Measurements from ENCODE around the gene CHIC2. TPM values are rescaled to one million over a fixed set of nuclear protein-coding genes. Genes with fewer than 3 reads are reported as not detected.

CHIC2 gene
- total RNA-seq, 2 donors from 2014 or later: 10.2 to 14.4 TPM

DNA sequence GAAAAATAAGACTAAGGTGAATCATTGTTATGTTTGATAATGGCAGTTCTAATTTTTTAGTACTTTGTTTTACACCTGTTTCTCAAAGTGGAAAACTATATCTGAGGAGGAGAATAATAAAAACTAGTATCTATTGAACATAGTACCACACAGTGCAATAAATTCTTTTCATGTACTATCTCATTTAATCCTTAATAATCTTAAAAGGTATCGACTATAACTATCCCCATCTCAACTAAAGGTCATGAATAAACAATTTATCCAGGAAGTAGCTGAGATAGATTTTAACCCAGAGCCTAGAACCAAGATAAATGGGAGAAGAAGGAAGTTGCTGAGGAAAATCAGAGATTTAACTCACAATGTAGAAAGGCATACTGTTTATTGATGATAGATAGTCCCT, 2.5 kb downstream of the CHIC2 start:
- Histone ChIP-seq H3K27ac (ENCODE audit: low read depth, low read length) (no peak overlapping the region), H3K4me3 (ENCODE audit: low read length) (peak overlapping the region; percentile 30), H3K27me3 (ENCODE audit: control insufficient read depth, insufficient read depth, low read length, poor library complexity, severe bottlenecking) (no peaks in the 10 kb centered on the region), H3K4me1 (ENCODE audit: control insufficient read depth, insufficient read depth, low read length) (peaks cover 7% of the 10 kb centered on the region), H3K9ac (ENCODE audit: extremely low read depth, low read length, poor library complexity, severe bottlenecking) (no peak overlapping the region), H3K9me3 (ENCODE audit: control insufficient read depth, low read length) (no peaks in the 10 kb centered on the region), H3K36me3 (ENCODE audit: control insufficient read depth, insufficient read depth, low read length) (no peaks in the 10 kb centered on the region)
- Mint-ChIP-seq H3K36me3 (ENCODE audit: low read depth) (no peaks in the 10 kb centered on the region), H3K9me3 (no peaks in the 10 kb centered on the region), H3K4me1 (peaks cover 37% of the 10 kb centered on the region), H3K4me3 (no peak overlapping the region), H3K27ac (no peak overlapping the region), H3K27me3 (ENCODE audit: insufficient read depth) (no peaks in the 10 kb centered on the region)
- 86% methylated on average over 1 of the region's 1 CpG; no CpG with 5 or more reads in 1 of the 2 experiments for WGBS, 2 experiments (ENCODE audit: insufficient coverage in 1 of 2, insufficient read length in 1 of 2)
- no peak for TF ChIP-seq CTCF (conservative IDR thresholded peaks at IDR 0.05)
- DNase-seq: no peak

DNA sequence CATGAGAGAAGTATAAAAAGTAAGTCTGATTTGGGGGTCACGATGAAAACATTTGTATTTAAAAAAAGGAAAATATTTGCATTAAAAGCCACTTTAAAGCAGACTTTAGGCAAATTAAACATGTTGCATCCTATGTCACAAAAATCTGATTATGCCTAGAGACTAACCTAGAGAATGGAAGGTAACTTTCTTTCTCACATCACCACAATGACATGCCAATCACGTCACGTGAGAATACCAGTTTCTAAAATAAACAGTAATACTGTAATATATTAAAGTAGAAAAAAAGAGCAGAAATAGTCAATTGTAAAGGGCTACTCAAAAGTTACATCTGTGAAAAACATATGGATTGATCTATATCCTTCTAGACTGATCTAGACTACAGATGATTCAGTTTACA, 3.3 kb downstream of the CHIC2 start:
- no peak overlapping the region for H3K27ac Mint-ChIP-seq
- Histone ChIP-seq H3K4me1 (ENCODE audit: control insufficient read depth, insufficient read depth, low read length) (peaks cover 4% of the 10 kb centered on the region), H3K9me3 (ENCODE audit: control insufficient read depth, low read length) (no peaks in the 10 kb centered on the region), H3K9ac (ENCODE audit: extremely low read depth, low read length, poor library complexity, severe bottlenecking) (no peak overlapping the region), H3K4me3 (ENCODE audit: low read length) (peak overlapping the region; percentile 30), H3K27me3 (ENCODE audit: control insufficient read depth, insufficient read depth, low read length, poor library complexity, severe bottlenecking) (no peaks in the 10 kb centered on the region), H3K36me3 (ENCODE audit: control insufficient read depth, insufficient read depth, low read length) (no peaks in the 10 kb centered on the region), H3K27ac (ENCODE audit: low read depth, low read length) (no peak overlapping the region)
- H3K27me3 Mint-ChIP-seq (ENCODE audit: insufficient read depth): no peaks in the 10 kb centered on the region
- H3K4me1 Mint-ChIP-seq: peaks cover 33% of the 10 kb centered on the region
- DNase-seq: no peak
- no peak overlapping the region for H3K4me3 Mint-ChIP-seq
- no peaks in the 10 kb centered on the region for H3K9me3 Mint-ChIP-seq
- 78% methylated on average over 1 of the region's 3 CpGs; no CpG with 5 or more reads in 1 of the 2 experiments for WGBS, 2 experiments (ENCODE audit: insufficient coverage in 1 of 2, insufficient read length in 1 of 2)
- no peaks in the 10 kb centered on the region for H3K36me3 Mint-ChIP-seq (ENCODE audit: low read depth)
- TF ChIP-seq CTCF (conservative IDR thresholded peaks at IDR 0.05): no peak

DNA sequence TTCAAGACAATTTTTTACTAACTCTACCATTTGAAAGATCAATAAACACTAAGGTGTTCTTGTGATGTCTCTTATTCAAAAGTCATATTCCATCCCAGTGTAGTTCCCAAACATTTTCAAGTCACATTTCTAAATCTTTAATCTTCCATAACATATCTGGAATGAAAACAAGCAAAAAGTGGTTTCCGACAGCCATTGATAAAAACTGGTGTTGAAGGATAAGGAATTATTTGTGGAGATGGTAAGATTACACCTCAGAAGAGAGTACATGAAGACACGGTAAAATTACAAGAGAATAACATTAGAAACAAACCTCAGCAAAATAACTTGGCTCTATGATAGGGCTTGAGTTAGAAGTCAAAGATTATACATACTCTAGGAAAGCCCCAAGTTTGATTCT, 4.3 kb downstream of the CHIC2 start:
- no peaks in the 10 kb centered on the region for H3K36me3 Mint-ChIP-seq (ENCODE audit: low read depth)
- no peaks in the 10 kb centered on the region for H3K27me3 ChIP-seq (ENCODE audit: control insufficient read depth, insufficient read depth, low read length, poor library complexity, severe bottlenecking)

More for the DNA sequence above, 4.3 kb downstream of the CHIC2 start:
- no peaks in the 10 kb centered on the region for H3K36me3 ChIP-seq (ENCODE audit: control insufficient read depth, insufficient read depth, low read length)
- H3K9me3 ChIP-seq (ENCODE audit: control insufficient read depth, low read length): no peaks in the 10 kb centered on the region
- no peak for DNase-seq
- peaks cover 23% of the 10 kb centered on the region for H3K4me1 Mint-ChIP-seq
- H3K27ac ChIP-seq (ENCODE audit: low read depth, low read length): no peak overlapping the region
- no peak overlapping the region for H3K27ac Mint-ChIP-seq
- H3K9me3 Mint-ChIP-seq: no peaks in the 10 kb centered on the region
- TF ChIP-seq CTCF (conservative IDR thresholded peaks at IDR 0.05): no peak
- no peak overlapping the region for H3K9ac ChIP-seq (ENCODE audit: extremely low read depth, low read length, poor library complexity, severe bottlenecking)
- 50% methylated on average over 2 of the region's 2 CpGs; no CpG with 5 or more reads in 1 of the 2 experiments for WGBS, 2 experiments (ENCODE audit: insufficient coverage in 1 of 2, insufficient read length in 1 of 2)
- H3K27me3 Mint-ChIP-seq (ENCODE audit: insufficient read depth): no peaks in the 10 kb centered on the region
- no peak overlapping the region for H3K4me3 Mint-ChIP-seq
- H3K4me1 ChIP-seq (ENCODE audit: control insufficient read depth, insufficient read depth, low read length): peaks cover 3% of the 10 kb centered on the region
- H3K4me3 ChIP-seq (ENCODE audit: low read length): no peak overlapping the region

All from endodermal cell (in vitro differentiated cells).